ENCODE measurements around the gene DEAF1. TPM values are rescaled to one million over a fixed set of nuclear protein-coding genes. Genes with fewer than 3 reads are reported as not detected.

The DEAF1 gene
- polyA plus RNA-seq, 1 donor (not counting 4 experiments of a cell fraction or from before 2014, with no cell fraction given), result 8.1 TPM

DNA sequence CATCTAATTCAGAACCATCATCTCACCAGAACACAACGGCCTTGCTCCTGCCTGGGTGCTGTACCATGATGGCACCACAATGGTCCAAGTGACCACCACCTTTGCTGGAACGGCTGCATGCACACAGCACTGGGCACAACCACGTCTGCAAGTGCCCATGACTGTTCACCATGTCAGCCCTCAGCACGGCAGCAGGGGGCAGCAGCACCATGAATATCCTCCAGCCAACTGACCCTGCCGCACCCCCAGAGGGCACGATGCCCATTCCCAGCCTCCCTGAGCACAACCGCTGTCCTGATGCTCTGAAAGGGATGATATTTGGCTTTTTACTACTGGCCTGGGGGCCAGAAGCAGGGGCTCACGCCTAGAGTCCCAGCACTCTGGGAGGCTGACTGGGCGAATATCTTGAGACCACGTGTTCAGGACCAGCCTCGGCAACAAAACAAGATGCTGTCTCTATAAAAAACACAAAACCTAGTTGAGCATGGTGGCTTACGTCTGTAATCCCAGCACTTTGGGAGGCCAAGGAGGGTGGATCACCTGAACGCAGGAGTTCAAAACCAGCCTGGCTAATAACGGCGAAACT lies 32.2 kb downstream of the DEAF1 start:
- dilution Hi-C loops (cut with MboI; ENCODE audit: extremely low pct_ligation_motif_present, low sequenced_read_pairs), result no loop called here
- peaks cover 6 to 13% of the 10 kb centered on the region in 2 experiments for H3K36me3 ChIP-seq (ENCODE audit: control insufficient read depth in 2 of 2, extremely low read depth in 1 of 2, insufficient read depth in 2 of 2, low read length in 2 of 2)
- no peak overlapping the region for H3K4me2 ChIP-seq (ENCODE audit: control insufficient read depth, extremely low read depth, insufficient read depth, low read depth, low read length)
- H3K9ac ChIP-seq (ENCODE audit: control insufficient read depth, extremely low read depth, insufficient read depth, low read length), result no peak overlapping the region
- no peaks in the 10 kb centered on the region for H3K9me3 ChIP-seq (ENCODE audit: control insufficient read depth, low read depth, low read length)
- H3K4me3 ChIP-seq (ENCODE audit: control insufficient read depth in 2 of 3, extremely low read depth in 1 of 3, insufficient read depth in 2 of 3, low read depth in 1 of 3, low read length in 3 of 3), result no peak overlapping the region
- no peaks in the 10 kb centered on the region for H3K9me1 ChIP-seq (ENCODE audit: control insufficient read depth, extremely low read depth, insufficient read depth, low read length)
- DNase-seq (ENCODE audit: low read depth, low spot score) (no peak), FAIRE-seq (peak; percentile 48)
- H3K79me2 ChIP-seq (ENCODE audit: control insufficient read depth, insufficient read depth, low read length), result peaks cover 2% of the 10 kb centered on the region
- no peaks in the 10 kb centered on the region for H3K27me3 ChIP-seq (ENCODE audit: control insufficient read depth, extremely low read depth, insufficient read depth, low read length)
- no peak for TF ChIP-seq EZH2 (IDR thresholded peaks at IDR 0.05; ENCODE audit: low read length)
- TF ChIP-seq, protein P1, sequence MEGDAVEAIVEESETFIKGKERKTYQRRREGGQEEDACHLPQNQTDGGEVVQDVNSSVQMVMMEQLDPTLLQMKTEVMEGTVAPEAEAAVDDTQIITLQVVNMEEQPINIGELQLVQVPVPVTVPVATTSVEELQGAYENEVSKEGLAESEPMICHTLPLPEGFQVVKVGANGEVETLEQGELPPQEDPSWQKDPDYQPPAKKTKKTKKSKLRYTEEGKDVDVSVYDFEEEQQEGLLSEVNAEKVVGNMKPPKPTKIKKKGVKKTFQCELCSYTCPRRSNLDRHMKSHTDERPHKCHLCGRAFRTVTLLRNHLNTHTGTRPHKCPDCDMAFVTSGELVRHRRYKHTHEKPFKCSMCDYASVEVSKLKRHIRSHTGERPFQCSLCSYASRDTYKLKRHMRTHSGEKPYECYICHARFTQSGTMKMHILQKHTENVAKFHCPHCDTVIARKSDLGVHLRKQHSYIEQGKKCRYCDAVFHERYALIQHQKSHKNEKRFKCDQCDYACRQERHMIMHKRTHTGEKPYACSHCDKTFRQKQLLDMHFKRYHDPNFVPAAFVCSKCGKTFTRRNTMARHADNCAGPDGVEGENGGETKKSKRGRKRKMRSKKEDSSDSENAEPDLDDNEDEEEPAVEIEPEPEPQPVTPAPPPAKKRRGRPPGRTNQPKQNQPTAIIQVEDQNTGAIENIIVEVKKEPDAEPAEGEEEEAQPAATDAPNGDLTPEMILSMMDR (optimal IDR thresholded peaks at IDR 0.05 in 1 of 3, IDR thresholded peaks at IDR 0.05 in 1 of 3, conservative IDR thresholded peaks at IDR 0.05 in 1 of 3; ENCODE audit: extremely low read depth in 1 of 3, insufficient read depth in 2 of 3, low read length in 3 of 3), result peak; percentile 70 to 98 (median 76)
- H2AFZ ChIP-seq (ENCODE audit: control insufficient read depth, low read length), result no peak overlapping the region
- peaks cover 3% of the 10 kb centered on the region for H4K20me1 ChIP-seq (ENCODE audit: control insufficient read depth, extremely low read depth, insufficient read depth, low read length)
- H3K4me1 ChIP-seq (ENCODE audit: control insufficient read depth, extremely low read depth, insufficient read depth, low read length), result peaks cover 7% of the 10 kb centered on the region
- no peak overlapping the region for H3K27ac ChIP-seq (ENCODE audit: control insufficient read depth, insufficient read depth, low read length)

DNA sequence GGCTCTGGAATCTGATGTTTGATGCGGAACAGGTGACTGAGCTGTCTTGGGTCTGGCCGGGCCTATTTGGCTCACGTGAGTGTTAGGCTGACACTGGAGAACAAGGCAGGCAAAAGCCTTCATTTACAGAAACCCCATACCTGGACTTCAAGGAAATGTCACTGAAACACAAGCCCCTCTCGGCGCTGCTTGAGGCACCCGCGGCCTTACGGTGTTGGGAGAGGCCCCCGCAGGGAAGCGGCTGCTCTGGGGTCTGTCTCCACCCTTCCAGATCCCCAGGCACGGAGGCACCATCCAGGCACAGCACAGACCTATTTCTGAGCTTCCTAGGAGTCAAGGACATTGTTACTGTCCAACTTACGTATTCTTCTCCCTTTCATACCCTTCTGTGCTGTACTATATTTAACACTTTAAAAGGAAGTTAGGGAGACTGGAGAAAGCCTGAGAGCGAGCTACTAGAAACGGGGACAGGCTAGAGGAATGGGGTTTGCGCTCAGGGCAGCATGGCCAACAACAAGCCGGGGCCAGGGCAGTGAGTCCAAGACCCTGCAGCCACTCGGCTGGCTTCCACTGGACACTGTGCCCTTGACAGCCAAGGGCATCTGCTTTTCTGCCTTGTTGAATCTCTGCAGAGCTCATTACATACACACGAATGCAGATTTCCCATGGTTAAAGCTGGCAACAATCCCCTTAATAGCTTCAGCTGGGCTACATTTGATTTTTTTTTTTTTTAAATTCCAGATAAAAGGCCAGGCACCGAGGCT lies 34.2 kb downstream of the DEAF1 start:
- H3K27me3 ChIP-seq (ENCODE audit: control insufficient read depth, extremely low read depth, insufficient read depth, low read length), result no peaks in the 10 kb centered on the region
- FAIRE-seq (no peak), DNase-seq (ENCODE audit: low read depth, low spot score) (no peak)
- H3K4me1 ChIP-seq (ENCODE audit: control insufficient read depth, extremely low read depth, insufficient read depth, low read length), result peaks cover 7% of the 10 kb centered on the region
- TF ChIP-seq, protein P1 (optimal IDR thresholded peaks at IDR 0.05 in 1 of 3, IDR thresholded peaks at IDR 0.05 in 1 of 3, conservative IDR thresholded peaks at IDR 0.05 in 1 of 3; ENCODE audit: extremely low read depth in 1 of 3, insufficient read depth in 2 of 3, low read length in 3 of 3), result no peak
- no peak for TF ChIP-seq EZH2 (IDR thresholded peaks at IDR 0.05; ENCODE audit: low read length)
- dilution Hi-C loops (cut with MboI; ENCODE audit: extremely low pct_ligation_motif_present, low sequenced_read_pairs), result no loop called here
- no peak overlapping the region for H3K27ac ChIP-seq (ENCODE audit: control insufficient read depth, insufficient read depth, low read length)
- no peak overlapping the region for H3K4me2 ChIP-seq (ENCODE audit: control insufficient read depth, extremely low read depth, insufficient read depth, low read depth, low read length)
- H3K79me2 ChIP-seq (ENCODE audit: control insufficient read depth, insufficient read depth, low read length), result peaks cover 2% of the 10 kb centered on the region
- no peaks in the 10 kb centered on the region for H3K9me3 ChIP-seq (ENCODE audit: control insufficient read depth, low read depth, low read length)
- no peak overlapping the region for H3K9ac ChIP-seq (ENCODE audit: control insufficient read depth, extremely low read depth, insufficient read depth, low read length)
- H3K4me3 ChIP-seq (ENCODE audit: control insufficient read depth in 2 of 3, extremely low read depth in 1 of 3, insufficient read depth in 2 of 3, low read depth in 1 of 3, low read length in 3 of 3), result no peak overlapping the region
- H2AFZ ChIP-seq (ENCODE audit: control insufficient read depth, low read length), result no peak overlapping the region
- peaks cover 2% of the 10 kb centered on the region for H4K20me1 ChIP-seq (ENCODE audit: control insufficient read depth, extremely low read depth, insufficient read depth, low read length)
- no peaks in the 10 kb centered on the region for H3K9me1 ChIP-seq (ENCODE audit: control insufficient read depth, extremely low read depth, insufficient read depth, low read length)
- H3K36me3 ChIP-seq (ENCODE audit: control insufficient read depth in 2 of 2, extremely low read depth in 1 of 2, insufficient read depth in 2 of 2, low read length in 2 of 2), result peaks cover 9 to 14% of the 10 kb centered on the region in 2 experiments

Data from keratinocyte (primary cell).